ENCODE data around the gene RFX1. TPM values are rescaled to one million over a fixed set of nuclear protein-coding genes. Genes with fewer than 3 reads are reported as not detected.

RFX1 gene
- total and polyA plus RNA-seq, 4 donors, result 1.8 to 5.6 (median 3.5) TPM

GRCh38 chr19:13958043-13958442 lies 48.1 kb downstream of the RFX1 start:
- DNase-seq (ENCODE audit: low spot score), result no peak

GRCh38 chr19:13957051-13957450 lies 49.1 kb downstream of the RFX1 start:
- 87% methylated on average over 8 of the region's 8 CpGs for WGBS
- Histone ChIP-seq H3K27me3 (ENCODE audit: control insufficient read depth in 4 of 4, insufficient read depth in 4 of 4, low read length in 3 of 4) (no peaks in the 10 kb centered on the region), H3K36me3 (ENCODE audit: control insufficient read depth in 4 of 4, insufficient read depth in 3 of 4, low read depth in 1 of 4, low read length in 3 of 4) (peaks cover 12 to 49% (median 21%) of the 10 kb centered on the region in 4 donors), H3K4me1 (ENCODE audit: control insufficient read depth in 4 of 4, insufficient read depth in 4 of 4, low read length in 3 of 4) (peaks cover 2 to 14% (median 11%) of the 10 kb centered on the region in 4 donors), H3K27ac (ENCODE audit: low read depth in 1 of 2, low read length in 2 of 2) (no peak overlapping the region), H3K9me3 (ENCODE audit: control insufficient read depth in 4 of 4, low read length in 3 of 4) (no peaks in the 10 kb centered on the region), H3K4me3 (ENCODE audit: low read depth in 1 of 3, low read length in 3 of 3) (no peak overlapping the region), H3K9ac (ENCODE audit: low read depth in 1 of 2, low read length in 2 of 2) (no peak overlapping the region)
- TF ChIP-seq HNF4A (conservative IDR thresholded peaks at IDR 0.05), result no peak
- TF ChIP-seq, protein P1, sequence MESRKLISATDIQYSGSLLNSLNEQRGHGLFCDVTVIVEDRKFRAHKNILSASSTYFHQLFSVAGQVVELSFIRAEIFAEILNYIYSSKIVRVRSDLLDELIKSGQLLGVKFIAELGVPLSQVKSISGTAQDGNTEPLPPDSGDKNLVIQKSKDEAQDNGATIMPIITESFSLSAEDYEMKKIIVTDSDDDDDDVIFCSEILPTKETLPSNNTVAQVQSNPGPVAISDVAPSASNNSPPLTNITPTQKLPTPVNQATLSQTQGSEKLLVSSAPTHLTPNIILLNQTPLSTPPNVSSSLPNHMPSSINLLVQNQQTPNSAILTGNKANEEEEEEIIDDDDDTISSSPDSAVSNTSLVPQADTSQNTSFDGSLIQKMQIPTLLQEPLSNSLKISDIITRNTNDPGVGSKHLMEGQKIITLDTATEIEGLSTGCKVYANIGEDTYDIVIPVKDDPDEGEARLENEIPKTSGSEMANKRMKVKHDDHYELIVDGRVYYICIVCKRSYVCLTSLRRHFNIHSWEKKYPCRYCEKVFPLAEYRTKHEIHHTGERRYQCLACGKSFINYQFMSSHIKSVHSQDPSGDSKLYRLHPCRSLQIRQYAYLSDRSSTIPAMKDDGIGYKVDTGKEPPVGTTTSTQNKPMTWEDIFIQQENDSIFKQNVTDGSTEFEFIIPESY (IDR thresholded peaks at IDR 0.05), result no peak
- TF ChIP-seq EGR1 (IDR thresholded peaks at IDR 0.05; ENCODE audit: low read depth in 2 of 2), result no peak
- TF ChIP-seq JUND (IDR thresholded peaks at IDR 0.05), result no peak
- no peak for TF ChIP-seq GABPA (IDR thresholded peaks at IDR 0.05 in 1 of 2, conservative IDR thresholded peaks at IDR 0.05 in 1 of 2)
- no peak for TF ChIP-seq HNF4G (IDR thresholded peaks at IDR 0.05)
- no peak for TF ChIP-seq NR2F2 (IDR thresholded peaks at IDR 0.05)
- TF ChIP-seq, protein P2, sequence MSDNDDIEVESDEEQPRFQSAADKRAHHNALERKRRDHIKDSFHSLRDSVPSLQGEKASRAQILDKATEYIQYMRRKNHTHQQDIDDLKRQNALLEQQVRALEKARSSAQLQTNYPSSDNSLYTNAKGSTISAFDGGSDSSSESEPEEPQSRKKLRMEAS (IDR thresholded peaks at IDR 0.05), result no peak
- DNase-seq (ENCODE audit: low spot score), result no peak

More at GRCh38 chr19:13958043-13958442, 48.1 kb downstream of the RFX1 start:
- Histone ChIP-seq H3K4me1 (ENCODE audit: control insufficient read depth in 4 of 4, insufficient read depth in 4 of 4, low read length in 3 of 4) (peaks cover 2 to 11% (median 8%) of the 10 kb centered on the region in 4 donors), H3K27me3 (ENCODE audit: control insufficient read depth in 4 of 4, insufficient read depth in 4 of 4, low read length in 3 of 4) (no peaks in the 10 kb centered on the region), H3K27ac (ENCODE audit: low read depth in 1 of 2, low read length in 2 of 2) (no peak overlapping the region), H3K4me3 (ENCODE audit: low read depth in 1 of 3, low read length in 3 of 3) (no peak overlapping the region), H3K36me3 (ENCODE audit: control insufficient read depth in 4 of 4, insufficient read depth in 3 of 4, low read depth in 1 of 4, low read length in 3 of 4) (peaks cover 12 to 51% (median 23%) of the 10 kb centered on the region in 4 donors), H3K9ac (ENCODE audit: low read depth in 1 of 2, low read length in 2 of 2) (no peak overlapping the region), H3K9me3 (ENCODE audit: control insufficient read depth in 4 of 4, low read length in 3 of 4) (no peaks in the 10 kb centered on the region)
- whole genome bisulfite sequencing, result 90% methylated on average over 12 of the region's 12 CpGs
- TF ChIP-seq REST (IDR thresholded peaks at IDR 0.05) (no peak), YY1 (IDR thresholded peaks at IDR 0.05) (no peak), FOXA2 (IDR thresholded peaks at IDR 0.05) (no peak), TAF1 (conservative IDR thresholded peaks at IDR 0.05) (no peak), NR2F2 (IDR thresholded peaks at IDR 0.05) (no peak), FOXA1 (IDR thresholded peaks at IDR 0.05) (no peak), SP1 (IDR thresholded peaks at IDR 0.05) (no peak), HNF4G (IDR thresholded peaks at IDR 0.05) (no peak), HNF4A (conservative IDR thresholded peaks at IDR 0.05) (no peak)
- TF ChIP-seq, protein P3, sequence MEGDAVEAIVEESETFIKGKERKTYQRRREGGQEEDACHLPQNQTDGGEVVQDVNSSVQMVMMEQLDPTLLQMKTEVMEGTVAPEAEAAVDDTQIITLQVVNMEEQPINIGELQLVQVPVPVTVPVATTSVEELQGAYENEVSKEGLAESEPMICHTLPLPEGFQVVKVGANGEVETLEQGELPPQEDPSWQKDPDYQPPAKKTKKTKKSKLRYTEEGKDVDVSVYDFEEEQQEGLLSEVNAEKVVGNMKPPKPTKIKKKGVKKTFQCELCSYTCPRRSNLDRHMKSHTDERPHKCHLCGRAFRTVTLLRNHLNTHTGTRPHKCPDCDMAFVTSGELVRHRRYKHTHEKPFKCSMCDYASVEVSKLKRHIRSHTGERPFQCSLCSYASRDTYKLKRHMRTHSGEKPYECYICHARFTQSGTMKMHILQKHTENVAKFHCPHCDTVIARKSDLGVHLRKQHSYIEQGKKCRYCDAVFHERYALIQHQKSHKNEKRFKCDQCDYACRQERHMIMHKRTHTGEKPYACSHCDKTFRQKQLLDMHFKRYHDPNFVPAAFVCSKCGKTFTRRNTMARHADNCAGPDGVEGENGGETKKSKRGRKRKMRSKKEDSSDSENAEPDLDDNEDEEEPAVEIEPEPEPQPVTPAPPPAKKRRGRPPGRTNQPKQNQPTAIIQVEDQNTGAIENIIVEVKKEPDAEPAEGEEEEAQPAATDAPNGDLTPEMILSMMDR (IDR thresholded peaks at IDR 0.05; ENCODE audit: low read depth, low read length, missing input control), result no peak
- TF ChIP-seq, protein P1 (IDR thresholded peaks at IDR 0.05), result no peak

Measured in liver (tissue), 9 donors.